ENCODE measurements around the gene HAPLN3. TPM values are rescaled to one million over a fixed set of nuclear protein-coding genes. Genes with fewer than 3 reads are reported as not detected.

The HAPLN3 gene
- total RNA-seq, 4 donors from 2014 or later, result 1.7 to 5.2 (median 2.1) TPM

DNA sequence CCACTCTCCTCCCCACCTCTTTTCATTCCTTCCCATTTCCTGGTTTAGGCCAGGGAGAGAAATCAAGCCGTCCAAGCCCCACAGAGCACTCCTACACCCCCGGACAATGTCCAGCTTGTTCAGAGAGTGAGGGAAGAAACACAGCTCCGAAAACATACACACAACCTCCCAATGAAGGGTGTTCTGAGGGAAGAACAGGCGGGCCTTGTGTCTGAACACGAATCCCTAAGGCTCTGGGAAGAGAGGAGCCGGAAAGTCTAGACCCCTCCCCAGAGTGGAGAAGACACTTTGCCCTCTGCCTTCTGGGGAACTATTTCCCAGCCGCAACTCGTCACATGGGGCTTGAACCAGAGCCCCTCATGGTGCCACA is 61.6 kb downstream of the HAPLN3 start:
- Histone ChIP-seq H3K27me3 (no peaks in the 10 kb centered on the region), H3K36me3 (no peaks in the 10 kb centered on the region), H3K27ac (no peak overlapping the region), H3K9me3 (no peaks in the 10 kb centered on the region), H3K4me3 (no peak overlapping the region), H3K4me1 (no peaks in the 10 kb centered on the region)
- intact Hi-C loops (cut with DNase I; ENCODE audit: low total_unique reads), result loop anchor here (1.0 kb wide), 1 partner anchor 176 kb away; no protein-coding TSS in a partner anchor
- ATAC-seq, result no peak
- TF ChIP-seq POLR2A (IDR thresholded peaks at IDR 0.05) (no peak), CTCF (IDR thresholded peaks at IDR 0.05 in 4 of 5, conservative IDR thresholded peaks at IDR 0.05 in 1 of 5) (no peak)
- in situ Hi-C loops (cut with MboI; ENCODE audit: low sequenced_read_pairs in 4 of 4), result loop anchor here in 2 of 4 donors (25.0 kb wide), 1 partner anchor 171 kb away; no protein-coding TSS in a partner anchor
- DNase-seq, result no peak

- no peak overlapping the region for H3K4me3 ChIP-seq
- no peaks in the 10 kb centered on the region for H3K36me3 ChIP-seq
- no peaks in the 10 kb centered on the region for H3K27me3 ChIP-seq
- no peaks in the 10 kb centered on the region for H3K9me3 ChIP-seq
- no peaks in the 10 kb centered on the region for H3K4me1 ChIP-seq
- ATAC-seq, result no peak
- in situ Hi-C loops (cut with MboI; ENCODE audit: low sequenced_read_pairs in 4 of 4), result loop anchor here in 2 of 4 donors (25.0 kb wide), 1 partner anchor 171 kb away; no protein-coding TSS in a partner anchor
- intact Hi-C loops (cut with DNase I; ENCODE audit: low total_unique reads), result no loop called here
- DNase-seq, result no peak
- no peak overlapping the region for H3K27ac ChIP-seq
- no peak for TF ChIP-seq POLR2A (IDR thresholded peaks at IDR 0.05)
- TF ChIP-seq CTCF (IDR thresholded peaks at IDR 0.05 in 4 of 5, conservative IDR thresholded peaks at IDR 0.05 in 1 of 5), result no peak
Observed at GRCh38 chr15:88832820-88833730, 62.3 kb downstream of the HAPLN3 start.

- intact Hi-C loops (cut with DNase I; ENCODE audit: low total_unique reads) (no loop called here), in situ Hi-C loops (cut with MboI; ENCODE audit: low sequenced_read_pairs in 4 of 4) (loop anchor here in 2 of 4 donors (25.0 kb wide), 1 partner anchor 168 kb away; no protein-coding TSS in a partner anchor)
- Histone ChIP-seq H3K4me1 (no peaks in the 10 kb centered on the region), H3K9me3 (no peaks in the 10 kb centered on the region), H3K36me3 (no peaks in the 10 kb centered on the region), H3K27ac (no peak overlapping the region), H3K27me3 (no peaks in the 10 kb centered on the region), H3K4me3 (no peak overlapping the region)
- ATAC-seq (no peak), DNase-seq (no peak)
- TF ChIP-seq POLR2A (IDR thresholded peaks at IDR 0.05) (no peak), CTCF (IDR thresholded peaks at IDR 0.05 in 4 of 5, conservative IDR thresholded peaks at IDR 0.05 in 1 of 5) (no peak)
Observed at GRCh38 chr15:88830016-88830415, 65.3 kb downstream of the HAPLN3 start.

- no peak for TF ChIP-seq CTCF (IDR thresholded peaks at IDR 0.05 in 4 of 5, conservative IDR thresholded peaks at IDR 0.05 in 1 of 5)
- no peak for TF ChIP-seq POLR2A (IDR thresholded peaks at IDR 0.05)
- H3K27me3 ChIP-seq, result no peaks in the 10 kb centered on the region
- no peak overlapping the region for H3K27ac ChIP-seq
- in situ Hi-C loops (cut with MboI; ENCODE audit: low sequenced_read_pairs in 4 of 4), result loop anchor here in 2 of 4 donors (25.0 kb wide), 1 partner anchor 166 kb away; no protein-coding TSS in a partner anchor
- ATAC-seq (no peak), DNase-seq (no peak)
- H3K4me3 ChIP-seq, result no peak overlapping the region
- no peaks in the 10 kb centered on the region for H3K9me3 ChIP-seq
- intact Hi-C loops (cut with DNase I; ENCODE audit: low total_unique reads), result no loop called here
- H3K4me1 ChIP-seq, result no peaks in the 10 kb centered on the region
- no peaks in the 10 kb centered on the region for H3K36me3 ChIP-seq
Observed at GRCh38 chr15:88828791-88829190, 66.6 kb downstream of the HAPLN3 start.

Other genes starting within 250 kb of the HAPLN3 start
- gene ACAN, start 92.1 kb downstream of the HAPLN3 start, total RNA-seq, result 1 to 10 TPM in 1 of 4 donors, under 1 TPM in 1, not detected in 2; 0.04 to 1.7 TPM
- 100 to 1,000 TPM; 239 to 437 (median 395) TPM for gene MFGE8, start 17.8 kb upstream of the HAPLN3 start, total RNA-seq
- 100 to 1,000 TPM in 1 of 4 donors, 10 to 100 TPM in 3; 19.3 to 150 (median 64.5) TPM for gene ABHD2, start 192.9 kb upstream of the HAPLN3 start, total RNA-seq